ENCODE measurements around the gene CYP2C9.
"Not testable (repeated sequence)": the region's sequence is repeated elsewhere in the genome, so short reads cannot be mapped to it uniquely, and the experiment has no call there.

The CYP2C9 gene

DNA sequence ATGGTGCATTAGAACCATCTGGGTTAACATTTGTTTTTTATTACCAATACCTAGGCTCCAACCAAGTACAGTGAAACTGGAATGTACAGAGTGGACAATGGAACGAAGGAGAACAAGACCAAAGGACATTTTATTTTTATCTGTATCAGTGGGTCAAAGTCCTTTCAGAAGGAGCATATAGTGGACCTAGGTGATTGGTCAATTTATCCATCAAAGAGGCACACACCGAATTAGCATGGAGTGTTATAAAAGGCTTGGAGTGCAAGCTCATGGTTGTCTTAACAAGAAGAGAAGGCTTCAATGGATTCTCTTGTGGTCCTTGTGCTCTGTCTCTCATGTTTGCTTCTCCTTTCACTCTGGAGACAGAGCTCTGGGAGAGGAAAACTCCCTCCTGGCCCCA is at the start of gene CYP2C9:
CYP2C9 (plus strand) TSS at position 276 of the 400 bp plus-strand sequence; CDS start at position 301, 25 bp downstream.
- FAIRE-seq: no peak

DNA sequence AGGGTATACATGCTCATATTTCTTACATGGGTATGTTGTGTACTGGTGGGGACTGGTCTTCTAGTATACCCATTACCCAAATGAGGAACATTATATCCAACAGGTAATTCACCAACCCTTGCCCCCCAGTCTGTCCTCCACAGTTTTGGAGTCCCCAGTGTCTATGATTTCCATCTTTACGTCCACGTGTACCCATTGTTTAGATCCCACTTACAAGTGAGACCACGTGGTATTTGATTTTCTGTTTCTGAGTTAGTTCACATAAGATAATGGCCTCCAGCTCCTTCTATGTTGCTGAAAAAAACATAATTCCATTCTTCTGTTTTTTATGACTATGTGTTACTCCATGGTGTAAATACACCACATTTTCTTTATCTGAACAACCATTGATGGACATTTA is 49.3 kb upstream of the CYP2C9 start:
- FAIRE-seq: no peak

DNA sequence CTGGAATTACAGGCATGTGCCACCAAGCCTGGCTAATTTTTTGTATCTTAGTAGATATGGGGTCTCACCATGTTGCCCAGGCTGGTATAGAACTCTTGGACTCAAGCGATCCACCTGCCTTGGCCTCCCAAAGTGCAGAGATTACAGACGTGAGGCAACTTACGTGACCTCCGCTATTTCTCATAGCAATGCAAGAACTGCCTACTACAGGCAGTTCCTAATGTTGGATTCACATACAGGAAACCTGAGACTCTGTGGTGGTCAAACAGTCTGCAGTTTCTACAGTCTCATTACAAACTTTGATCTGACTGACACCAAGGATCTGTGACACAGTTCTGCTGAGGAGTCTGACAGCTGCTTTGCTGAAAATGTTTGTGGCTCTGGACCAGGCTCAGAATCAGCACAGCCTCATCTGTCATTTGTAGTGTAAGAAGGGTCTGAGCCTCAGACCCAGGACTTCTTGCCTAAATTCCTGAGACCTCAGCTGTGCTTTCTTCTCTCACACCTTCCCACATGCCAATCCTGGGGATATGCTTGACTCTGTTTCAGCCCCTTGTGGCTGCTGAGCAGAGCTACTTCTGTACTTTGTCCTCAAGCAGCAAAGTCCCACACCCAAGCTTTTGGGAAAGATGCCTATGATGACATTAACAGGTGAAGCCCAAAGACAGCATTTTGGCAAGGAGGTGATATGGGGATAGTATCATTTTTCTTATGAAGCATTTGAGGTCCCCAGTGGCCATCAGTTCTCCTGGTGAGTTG is 48.0 kb upstream of the CYP2C9 start:
- FAIRE-seq: no peak

DNA sequence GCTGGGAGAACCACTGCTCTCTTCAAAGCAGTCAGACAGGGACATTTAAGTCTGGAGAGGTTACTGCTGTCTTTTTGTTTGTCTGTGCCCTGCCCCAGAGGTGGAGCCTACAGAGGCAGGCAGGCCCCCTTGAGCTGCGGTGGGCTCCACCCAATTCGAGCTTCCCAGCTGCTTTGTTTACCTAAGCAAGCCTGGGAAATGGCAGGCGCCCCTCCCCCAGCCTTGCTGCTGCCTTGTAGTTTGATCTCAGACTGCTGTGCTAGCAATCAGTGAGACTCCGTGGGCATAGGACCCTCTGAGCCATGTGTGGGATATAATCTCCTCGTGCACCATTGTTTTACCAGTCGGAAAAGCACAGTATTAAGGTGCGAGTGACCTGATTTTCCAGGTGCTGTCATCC is 40.0 kb upstream of the CYP2C9 start:
- not testable (repeated sequence) for FAIRE-seq

DNA sequence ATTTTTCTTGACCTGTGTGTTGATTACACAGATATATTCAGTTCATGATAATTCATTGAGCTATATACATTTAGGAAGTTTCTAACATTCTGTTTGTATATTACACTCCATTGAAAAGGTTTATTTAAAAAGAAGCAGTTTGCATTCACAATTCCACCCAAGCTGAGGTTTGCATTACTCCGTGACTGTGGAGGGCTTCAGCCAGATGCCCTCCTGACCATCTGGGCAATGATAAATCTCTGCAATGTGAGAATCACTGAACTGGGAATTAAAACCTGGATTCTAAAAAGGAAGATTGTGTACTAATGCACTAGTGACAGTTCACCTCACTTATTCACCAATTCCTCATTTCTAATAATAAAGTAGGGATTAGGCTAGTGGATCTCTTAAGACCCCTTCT is 36.4 kb upstream of the CYP2C9 start:
- FAIRE-seq: no peak

DNA sequence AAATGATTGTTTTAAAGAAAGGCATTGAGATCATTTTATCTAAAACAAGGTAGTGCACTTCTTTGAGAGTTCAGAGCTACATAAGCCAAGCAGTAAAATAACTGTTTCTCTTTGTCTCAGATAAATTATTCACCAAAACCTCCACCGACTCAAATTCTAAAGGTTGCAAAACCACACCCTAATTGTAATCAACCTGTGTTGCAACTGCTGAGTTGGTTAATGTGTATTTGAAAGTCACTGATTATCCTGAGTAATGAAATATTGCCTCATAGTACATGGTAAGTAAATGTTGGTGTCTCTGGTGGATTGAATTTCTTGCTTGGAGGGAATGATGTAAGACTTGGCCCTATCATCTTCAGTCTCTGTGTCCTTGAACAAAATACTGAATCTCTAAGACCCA is 35.9 kb upstream of the CYP2C9 start:
- FAIRE-seq: no peak

DNA sequence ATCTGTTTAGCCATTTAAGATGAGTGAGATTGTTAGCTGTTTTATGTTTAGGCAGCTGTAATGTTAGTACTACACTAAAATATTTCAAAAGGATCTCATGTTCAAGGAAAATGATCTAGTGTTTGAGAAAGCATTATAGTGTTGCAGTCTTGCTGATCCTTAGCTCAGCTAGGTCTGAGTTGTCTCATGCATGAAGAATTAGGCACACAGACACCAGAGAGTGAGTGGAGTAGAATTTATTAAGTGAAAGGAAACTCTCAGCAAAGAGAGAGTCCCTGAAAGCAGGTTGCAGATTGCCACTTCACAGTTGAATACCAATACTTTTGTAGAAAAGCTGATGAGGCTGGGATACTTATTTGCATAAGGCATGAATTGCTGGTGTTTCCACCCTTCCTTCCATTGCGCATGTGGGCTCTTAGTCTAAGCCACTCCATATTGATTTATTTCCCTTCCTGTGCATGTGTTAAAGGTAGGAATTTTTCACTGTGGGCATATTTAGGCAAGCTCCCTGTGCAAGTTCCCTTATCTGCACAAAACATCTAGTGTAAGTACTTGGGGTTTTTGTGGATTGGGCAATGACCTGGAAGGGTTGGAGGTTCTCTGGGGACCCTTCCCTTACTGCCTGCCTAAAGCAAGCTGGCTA is 33.8 kb upstream of the CYP2C9 start:
- not testable (repeated sequence) for FAIRE-seq

DNA sequence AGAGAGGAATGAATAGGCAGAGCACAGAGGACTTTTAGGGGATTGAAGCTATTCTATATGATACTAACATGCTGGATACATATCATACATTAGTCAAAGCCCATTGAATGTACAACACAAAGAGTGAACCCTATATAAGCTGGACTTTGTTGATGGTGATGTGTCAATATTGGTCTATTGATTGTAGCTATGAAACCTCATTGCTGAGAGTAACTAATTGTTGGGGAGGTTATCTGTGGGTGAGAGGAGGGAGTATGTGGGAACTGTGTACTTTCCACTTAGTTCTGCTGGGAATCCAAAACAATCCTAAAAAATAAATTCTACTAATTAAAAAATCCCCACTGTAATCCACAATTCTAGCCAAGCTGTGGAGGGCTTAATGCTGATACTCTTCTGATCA is 22.0 kb upstream of the CYP2C9 start:
- no peak for FAIRE-seq

DNA sequence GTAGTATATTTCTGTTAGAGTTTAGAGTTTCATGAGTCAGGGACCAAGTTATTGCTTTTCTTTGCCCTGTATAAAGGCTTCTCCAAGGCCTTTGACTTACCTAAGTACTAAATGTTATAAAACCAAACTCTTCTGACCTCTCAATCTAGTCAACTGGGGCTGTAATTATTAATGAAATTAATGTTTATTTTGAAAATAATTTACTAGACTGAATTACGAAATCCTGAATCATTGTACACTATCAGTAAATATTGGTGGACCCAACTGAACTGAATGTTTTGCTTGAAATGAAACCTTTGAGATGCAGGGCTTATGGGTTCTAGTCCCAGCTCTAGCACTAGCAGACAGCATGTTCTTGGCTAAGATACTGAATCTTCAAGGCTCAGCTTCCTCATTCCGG is 1.7 kb upstream of the CYP2C9 start:
- FAIRE-seq: no peak

DNA sequence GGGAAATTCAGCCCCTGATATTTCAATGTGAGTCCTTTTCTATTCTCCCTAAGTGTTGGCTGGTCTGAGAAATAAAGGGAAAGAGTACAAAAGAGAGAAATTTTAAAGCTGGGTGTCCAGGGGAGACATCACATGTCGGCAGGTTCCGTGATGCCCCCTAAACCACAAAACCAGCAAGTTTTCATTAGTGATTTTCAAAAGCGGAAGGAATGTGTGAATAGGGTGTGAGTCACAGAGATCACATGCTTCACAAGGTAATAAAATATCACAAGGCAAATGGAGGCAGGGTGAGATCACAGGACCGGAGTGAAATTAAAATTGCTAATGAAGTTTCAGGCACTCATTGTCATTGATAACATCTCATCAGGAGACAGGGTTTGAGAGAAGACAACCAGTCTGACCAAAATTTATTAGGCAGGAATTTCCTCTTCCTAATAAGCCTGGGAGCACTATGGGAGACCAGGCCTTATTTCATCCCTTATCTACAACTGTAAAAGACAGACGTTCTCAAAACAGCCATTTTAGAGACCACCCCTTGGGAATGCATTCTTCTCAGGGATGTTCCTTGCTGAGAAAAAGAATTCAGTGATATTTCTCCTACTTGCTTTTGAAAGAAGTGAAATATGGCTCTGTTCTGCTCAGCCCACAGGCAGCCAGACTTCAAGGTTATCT is 5.1 kb downstream of the CYP2C9 start:
- FAIRE-seq: not testable (repeated sequence)

DNA sequence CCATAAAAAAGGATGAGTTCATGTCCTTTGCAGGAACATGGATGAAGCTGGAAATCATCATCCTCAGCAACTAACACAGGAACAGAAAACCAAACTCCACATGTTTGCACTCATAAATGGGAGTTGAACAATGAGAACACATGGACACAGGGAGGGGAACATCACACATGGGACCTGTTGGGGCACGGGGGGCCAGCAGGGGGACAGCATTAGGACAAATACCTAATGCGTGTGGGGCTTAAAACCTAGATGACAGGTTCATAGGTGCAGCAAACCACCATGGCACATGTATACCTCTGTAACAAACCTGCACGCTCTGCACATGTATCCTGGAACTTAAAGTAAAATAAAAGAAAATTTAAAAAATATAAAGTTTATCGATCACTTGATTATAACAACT is 7.7 kb downstream of the CYP2C9 start:
- FAIRE-seq: not testable (repeated sequence)

DNA sequence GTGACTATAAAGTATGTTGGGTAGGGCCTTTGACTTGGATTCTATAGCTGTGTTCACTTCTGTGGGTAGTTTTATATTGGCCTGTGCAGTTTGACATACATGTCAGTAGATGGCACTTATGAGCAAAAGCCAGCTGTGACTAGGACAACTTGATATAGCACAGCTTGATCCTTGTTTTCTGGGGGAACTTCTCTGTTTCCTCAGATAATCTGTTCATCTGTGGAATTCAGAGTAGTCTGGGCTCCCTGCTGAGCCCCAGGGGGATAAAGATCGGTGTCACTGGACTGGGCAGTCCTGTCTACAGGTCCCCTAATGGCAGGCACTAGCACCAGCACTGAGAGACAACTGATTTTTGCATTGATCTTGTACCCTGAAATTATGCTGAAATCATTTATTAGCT is 25.4 kb downstream of the CYP2C9 start:
- FAIRE-seq: no peak

DNA sequence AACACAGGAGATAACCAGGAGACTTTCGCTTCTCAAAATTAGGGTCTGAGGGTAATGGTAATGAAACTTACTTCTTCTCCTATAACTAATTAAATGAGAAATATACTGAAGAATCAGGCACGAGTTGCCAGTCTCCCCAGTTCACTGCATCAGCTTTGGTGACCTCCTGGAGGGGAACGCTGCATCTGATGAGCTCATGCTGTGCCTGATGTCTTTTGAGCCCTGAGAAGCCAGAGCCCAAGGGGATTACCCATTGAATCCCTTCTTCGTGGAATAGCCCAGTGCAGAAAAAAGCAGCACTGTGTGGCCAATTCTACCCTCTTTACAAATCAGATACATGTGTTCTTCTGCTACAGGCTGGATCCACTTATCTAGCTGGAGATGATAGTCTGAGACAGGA is 45.1 kb downstream of the CYP2C9 start:
- FAIRE-seq: no peak

DNA sequence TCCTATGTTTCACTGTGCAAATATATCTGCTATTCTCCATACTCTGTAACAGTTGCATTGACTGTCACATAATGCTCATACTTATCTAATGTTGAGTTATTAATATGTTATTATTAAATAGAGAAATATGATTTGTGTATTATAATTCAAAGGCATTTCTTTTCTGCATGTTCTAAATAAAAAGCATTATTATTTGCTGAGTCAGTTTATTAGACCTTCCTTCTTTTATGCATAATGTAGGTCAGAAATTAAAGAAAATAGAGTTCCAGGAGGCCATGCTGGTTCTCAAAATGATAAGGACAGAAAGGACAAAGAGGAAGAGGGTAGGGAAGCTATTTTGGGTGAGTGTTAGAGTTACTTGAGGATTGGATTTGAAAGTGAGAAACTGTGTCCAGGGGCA is 50.7 kb downstream of the CYP2C9 start:
- no peak for FAIRE-seq

DNA sequence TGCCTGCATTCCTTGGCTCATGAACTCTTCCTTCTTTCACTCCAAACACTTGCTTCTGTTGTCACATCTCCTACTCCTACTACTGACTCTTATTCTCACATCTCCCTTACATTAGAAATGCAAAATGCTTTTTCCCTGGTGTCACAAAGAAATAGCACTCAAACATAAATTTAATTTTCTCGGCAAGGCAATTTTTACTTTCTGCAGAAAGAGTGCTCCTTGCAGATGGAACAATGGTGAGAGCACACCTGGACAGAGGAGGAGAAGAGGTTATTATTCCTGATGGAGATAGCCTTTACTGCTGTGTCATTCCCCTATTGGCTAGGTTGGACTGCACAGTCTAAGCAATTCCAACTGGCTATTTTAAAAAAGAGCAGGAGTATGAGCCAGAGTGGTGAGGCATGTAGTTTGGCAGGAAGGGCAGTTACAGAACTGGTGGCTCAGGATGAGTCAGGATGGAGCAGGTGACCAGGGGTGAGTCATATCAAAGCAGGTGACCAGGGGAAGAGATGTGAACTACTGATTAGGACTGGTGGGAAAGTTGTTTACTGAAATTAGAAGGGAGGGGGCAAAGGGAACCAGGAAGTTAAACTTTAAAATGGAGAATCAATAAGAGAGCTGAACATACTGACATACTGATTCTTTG is 52.9 kb downstream of the CYP2C9 start:
- no peak for FAIRE-seq

DNA sequence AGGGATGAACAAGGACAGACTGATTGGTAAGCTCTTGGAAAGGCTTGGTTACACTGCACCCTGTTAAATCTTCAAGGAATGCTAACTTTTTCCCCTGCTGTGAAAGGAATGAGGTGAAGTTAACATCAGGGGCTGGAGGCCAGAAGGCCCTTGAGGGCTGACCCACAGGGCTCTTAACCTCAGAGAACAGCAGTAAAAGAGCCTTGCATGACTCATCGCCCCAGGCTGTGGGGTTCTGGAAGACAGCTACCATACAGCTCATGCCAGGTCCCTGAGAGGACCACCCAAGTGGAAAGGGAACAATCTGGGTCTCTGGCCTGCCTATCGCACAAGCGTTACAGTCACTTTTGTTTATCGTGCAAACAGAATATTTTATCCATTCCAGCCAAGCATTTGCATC is 54.4 kb downstream of the CYP2C9 start:
- FAIRE-seq: no peak

DNA sequence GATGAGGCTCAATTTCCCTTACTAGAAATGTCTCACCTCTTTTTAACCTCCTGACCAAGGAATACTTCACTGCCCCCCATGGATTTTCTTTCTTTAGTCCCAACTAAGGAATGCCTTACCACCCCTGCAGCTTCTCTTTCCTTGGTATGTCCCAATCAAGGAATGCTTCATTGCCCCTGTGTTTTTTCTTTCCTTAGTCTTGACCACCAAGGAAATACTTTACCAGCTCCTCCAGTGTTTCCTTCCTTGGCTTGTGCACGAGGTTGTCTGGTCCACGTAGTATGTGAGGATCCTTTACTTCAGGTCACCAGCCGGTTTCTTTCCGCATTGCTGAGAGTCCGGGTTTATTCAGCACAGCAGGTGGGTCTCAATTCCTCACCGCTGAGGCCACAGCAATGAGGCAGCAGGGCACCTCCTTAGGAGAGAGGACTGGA is 59.3 kb downstream of the CYP2C9 start:
- no peak for FAIRE-seq

DNA sequence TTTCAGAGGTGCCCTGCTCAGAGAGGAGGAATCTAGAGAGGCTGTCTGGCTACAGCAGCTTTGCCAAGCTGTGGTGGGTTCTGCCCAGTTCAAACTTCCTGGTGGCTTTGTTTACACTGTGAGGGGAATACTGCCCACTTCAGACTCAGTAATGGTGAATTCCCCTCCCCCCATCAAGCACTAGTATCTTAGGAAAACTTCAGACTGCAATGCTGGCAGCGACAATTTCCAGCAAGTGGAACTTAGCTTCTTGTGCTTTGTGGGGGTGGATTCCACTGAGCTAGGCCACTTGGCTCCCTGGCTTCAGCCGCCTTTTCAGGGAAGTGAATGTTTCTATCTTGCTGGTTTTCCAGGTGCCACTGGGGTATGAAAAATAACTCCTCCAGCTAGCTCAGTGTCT is 88.0 kb downstream of the CYP2C9 start:
- FAIRE-seq: no peak

DNA sequence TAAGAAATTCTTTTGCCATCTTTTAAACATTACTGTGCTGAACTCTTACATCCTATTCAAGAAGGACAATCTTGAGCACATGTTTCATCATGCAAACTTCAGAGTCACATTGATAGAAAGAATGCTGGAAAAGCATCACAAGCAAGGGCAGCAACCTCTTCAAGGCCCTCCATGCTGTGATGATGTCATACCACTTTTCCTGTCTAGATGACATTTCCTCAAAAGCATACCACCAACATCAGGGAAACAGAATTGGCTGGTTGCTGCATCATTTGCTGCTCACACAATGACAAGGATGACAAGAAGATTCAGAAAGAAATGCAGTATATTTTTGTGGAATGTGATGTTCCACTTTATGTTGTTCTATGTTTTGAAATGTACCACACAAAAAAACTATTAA is 93.2 kb downstream of the CYP2C9 start:
- no peak for FAIRE-seq

DNA sequence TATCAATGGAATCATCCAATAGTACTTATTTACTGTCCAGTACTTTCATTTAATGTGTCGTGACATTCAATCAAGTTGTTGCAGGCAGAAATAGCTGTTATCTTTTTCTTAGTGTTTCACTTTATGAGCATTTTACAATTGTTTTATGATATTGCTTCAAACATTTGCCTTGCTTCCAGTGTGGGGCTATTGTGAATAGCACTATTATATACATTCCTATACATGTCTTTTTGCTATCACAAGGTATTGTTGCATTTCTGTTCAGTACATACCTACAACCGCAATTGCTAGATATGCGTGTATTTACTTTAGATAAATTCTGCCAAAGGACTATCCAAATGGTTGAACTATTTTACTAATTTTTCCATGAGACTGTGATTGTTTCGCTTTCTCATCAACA is 95.9 kb downstream of the CYP2C9 start:
- FAIRE-seq: no peak

DNA sequence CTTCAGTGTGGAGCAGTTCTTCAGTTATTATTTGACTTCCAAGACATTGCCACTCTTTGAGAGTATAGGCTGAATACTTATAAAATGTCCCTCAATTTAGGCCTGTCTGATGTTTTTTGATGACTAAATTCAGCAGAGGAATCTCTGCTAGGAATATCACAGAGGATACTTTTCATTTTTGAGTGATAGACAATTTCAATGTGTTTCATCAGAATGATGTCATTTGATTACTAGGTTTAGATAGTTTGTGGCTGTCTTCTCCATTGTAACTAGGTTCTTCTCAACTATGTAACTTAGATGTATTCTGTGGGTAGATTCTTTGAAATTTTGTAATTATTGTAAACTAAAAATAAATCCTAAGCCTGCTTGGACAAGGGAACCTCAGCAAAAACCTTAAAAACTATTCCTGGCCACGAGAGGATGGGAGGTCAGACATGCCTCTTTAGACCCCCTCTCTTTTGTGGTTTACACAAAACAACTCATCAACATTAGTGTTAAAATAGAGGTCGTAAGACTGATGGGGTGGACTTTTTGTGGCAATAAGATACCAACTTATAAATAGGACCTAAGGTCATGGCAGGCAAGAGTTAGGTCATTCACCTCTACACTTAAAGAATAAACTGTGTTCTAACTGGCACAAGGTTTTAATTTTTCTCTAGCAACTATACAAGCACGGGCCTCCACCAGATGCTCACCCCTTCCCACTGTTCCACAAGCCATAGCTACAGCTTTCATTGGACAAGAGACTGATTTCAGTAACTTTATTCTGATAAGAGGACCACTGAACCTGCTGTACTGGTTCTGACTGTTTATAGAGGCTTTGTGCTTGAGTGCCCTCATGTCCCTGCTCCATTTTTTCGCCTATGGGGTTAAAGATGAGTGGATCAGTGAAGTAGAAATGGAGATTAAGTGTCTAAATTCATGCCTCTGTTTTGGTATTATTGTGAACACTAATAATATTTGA is 97.2 kb downstream of the CYP2C9 start:
- FAIRE-seq: no peak

DNA sequence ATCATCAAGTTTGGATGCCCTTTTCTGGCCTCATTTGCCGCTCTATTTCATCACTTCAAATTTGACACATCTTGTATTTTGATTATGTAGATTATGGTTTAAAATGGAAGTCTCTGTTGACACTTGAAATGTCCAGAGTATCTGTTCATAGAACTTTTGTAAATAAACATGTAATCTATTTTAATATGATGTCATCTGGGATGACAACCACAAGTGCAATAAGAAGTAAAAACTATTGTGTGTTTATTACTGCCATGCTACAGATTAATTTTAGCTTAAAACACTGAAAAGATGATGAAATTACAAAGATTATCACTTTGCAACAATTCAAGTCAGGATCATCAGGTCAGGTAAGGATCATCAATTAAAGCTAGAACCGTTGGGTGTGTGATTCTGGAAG is 100.8 kb downstream of the CYP2C9 start:
- no peak for FAIRE-seq
